GM18858 (cell line): Measurements from ENCODE around the gene SWAP70.

Experiments
- ATAC-seq: cut with Tn5 transposase; IDR thresholded peaks from one replicate; pipeline ENCODE4 v1.9.1; 2021; ENCODE audit not compliant: unreplicated experiment

The SWAP70 gene

GRCh38 chr11:9748361-9748970 is 84.6 kb downstream of the SWAP70 start:
- peak; percentile 31 for ATAC-seq

GRCh38 chr11:9750551-9750950 is 86.7 kb downstream of the SWAP70 start:
- ATAC-seq = no peak

- ATAC-seq = no peak
Measured at GRCh38 chr11:9752091-9752490, 88.2 kb downstream of the SWAP70 start.

GRCh38 chr11:9753021-9753420 is 89.1 kb downstream of the SWAP70 start:
- ATAC-seq = no peak

GRCh38 chr11:9754010-9754471 is 90.2 kb downstream of the SWAP70 start:
- ATAC-seq = no peak

- no peak for ATAC-seq
Measured at GRCh38 chr11:9755561-9756185, 91.8 kb downstream of the SWAP70 start.

GRCh38 chr11:9756461-9756860 is 92.6 kb downstream of the SWAP70 start:
- no peak for ATAC-seq

GRCh38 chr11:9756878-9757277 is 93.0 kb downstream of the SWAP70 start:
- no peak for ATAC-seq

DNA sequence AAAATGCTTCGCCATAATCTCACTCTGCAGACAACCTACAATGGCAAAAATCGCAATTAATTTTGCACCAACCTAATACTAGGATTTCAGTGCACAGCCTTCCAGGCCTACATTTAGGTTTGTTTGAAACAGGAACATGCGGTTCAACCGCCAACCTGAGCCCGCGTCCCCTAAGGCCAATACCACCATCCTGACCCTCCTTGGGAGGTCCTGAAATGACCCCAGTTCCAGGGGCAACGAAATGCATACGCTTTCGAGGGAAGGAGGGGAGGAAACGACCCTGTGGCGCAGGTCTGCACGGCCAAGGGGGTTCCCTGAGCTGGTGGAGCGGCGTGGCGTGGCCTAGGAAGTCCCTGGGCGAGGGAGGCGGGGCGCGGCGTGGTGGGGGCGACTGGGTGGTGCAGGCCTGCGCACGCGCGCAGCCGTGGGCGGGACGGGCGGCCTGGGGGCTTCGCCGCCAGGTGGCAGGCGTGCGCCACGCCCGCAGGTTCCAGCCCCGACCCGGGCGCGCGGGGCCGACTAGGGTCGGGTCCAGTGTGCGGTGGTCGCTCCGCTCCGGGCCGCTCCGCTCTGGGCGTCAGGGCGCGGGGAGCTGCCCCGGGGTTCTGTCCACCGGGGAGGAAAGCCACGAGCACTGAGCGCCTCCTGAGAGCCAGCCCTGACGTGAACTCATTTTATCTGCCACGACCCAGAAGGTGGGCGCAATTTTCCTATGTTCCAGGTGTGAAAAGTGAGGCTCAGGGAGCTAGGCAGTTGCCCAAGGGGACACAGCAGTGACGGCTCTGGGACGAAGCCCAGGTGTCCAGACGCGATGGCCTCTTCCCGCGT is 94.1 kb downstream of the SWAP70 start:
- peak; percentile 33 for ATAC-seq

DNA sequence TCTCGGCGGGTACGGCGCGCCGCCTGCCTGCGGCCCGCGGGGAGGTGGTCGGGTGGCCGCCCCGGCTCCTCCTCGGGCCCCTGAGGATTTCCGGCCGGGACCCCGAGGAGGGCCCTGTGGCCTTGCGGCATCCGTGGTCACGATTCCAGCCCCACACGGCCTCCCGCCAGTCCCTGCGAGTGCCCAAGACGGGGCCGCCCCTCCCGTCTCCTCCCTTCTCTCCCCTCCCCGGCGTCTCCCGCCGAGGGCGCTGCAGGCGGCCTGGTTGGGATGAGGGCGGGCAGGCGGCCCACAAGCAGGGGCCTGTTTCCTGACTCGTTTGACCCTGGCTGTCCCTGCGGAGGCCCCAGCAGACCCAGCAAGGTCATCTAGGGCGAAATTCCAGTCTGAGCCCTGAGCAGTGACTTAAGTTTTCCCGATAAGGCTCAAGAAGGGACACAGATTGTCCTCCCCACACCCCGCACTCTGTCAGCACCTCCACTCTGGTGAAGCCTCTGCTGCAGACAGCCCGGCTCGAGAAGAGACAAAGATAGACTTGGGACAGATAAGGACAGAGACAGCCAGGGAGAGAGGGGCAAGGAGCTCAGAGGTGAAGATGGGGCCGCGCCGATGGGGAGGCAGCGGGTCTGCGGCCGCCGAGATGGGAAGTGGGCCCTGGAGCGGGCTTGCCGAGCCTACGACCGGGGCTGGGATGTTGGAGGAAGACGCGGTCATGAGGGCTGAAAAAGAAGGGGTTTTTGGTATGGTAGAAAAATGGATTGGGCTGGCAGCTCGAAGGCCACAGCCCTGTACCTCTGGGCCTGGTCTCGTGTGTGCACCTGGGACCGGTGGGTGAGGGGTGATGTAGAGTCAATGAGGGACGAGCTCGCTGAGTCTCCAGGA is 95.0 kb downstream of the SWAP70 start:
- peak; percentile 3 for ATAC-seq

DNA sequence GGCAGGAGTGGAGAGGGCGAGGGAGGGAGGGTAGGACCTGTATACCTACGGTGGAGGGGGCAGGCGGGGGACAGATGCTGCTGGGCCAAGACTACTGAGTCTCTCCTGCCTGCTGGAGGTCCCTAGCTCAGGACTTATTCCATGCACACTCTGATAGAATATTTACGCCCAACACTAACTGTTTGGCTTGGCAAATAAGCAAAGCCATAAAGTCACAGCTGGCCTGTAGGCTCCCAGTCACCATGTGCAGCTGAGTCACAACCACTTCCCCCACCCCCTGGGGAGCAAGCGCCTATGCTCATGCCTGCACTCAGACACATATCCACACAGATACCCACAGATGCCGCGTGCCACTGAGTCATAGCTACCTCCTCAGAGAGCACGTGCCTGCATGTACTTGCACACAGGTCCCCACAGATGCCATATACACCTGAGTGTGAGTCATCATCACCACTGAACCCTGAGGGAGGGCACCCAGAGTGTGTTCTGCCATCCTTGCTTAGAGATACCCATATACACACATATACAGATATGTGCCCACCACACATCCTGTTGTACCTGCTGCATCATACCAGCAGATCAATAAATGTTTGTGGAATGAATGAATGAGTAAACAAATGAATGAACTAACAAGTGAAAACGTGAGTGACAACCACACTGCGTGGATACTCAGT is 95.8 kb downstream of the SWAP70 start:
- ATAC-seq = peak; percentile 41

DNA sequence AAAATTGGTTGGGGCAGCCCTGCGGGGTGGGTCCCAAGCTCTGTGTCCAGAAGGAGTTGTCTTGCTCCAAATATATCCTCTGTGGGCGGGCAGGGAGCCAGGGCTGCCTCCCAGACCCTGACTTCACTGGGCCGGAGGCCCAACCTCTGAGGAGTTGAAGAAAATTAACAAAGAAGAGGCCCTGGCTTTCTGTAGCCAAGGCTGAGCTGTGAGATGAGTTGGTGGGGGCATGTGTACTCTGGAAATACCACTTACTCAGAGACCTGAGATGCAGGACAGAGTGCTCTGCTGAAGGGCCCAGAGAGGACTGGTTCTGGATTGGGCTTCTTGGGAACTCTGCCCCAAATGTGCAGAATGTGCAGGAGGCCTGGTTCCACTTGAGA is 96.3 kb downstream of the SWAP70 start:
- ATAC-seq = no peak

GRCh38 chr11:9761441-9761945 is 97.6 kb downstream of the SWAP70 start:
- no peak for ATAC-seq

GRCh38 chr11:9762531-9762930 is 98.7 kb downstream of the SWAP70 start:
- no peak for ATAC-seq

GRCh38 chr11:9763301-9763700 is 99.4 kb downstream of the SWAP70 start:
- no peak for ATAC-seq

- ATAC-seq = no peak
Measured at GRCh38 chr11:9765320-9766101, 101.6 kb downstream of the SWAP70 start.

GRCh38 chr11:9769621-9770020 is 105.7 kb downstream of the SWAP70 start:
- ATAC-seq = no peak

DNA sequence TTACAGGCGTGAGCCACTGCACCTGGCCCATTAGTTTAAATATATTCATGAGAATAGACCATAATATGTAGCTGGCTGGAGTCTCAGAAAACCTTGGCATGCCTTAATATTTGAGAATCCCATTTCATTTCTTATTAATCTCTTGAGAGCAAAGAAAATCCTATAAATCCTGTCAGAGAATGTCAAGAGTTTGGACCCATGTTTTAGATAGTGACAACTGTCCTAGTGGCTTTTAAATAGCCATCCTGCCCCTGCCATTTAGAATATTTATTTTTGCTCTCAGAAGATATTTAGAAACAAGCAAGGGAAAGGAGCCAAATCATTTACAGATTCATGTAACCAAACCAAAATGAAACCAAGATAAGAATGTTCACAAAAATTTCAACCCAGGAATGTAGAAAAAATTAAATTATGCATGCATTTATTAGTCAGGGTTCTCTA is 107.2 kb downstream of the SWAP70 start:
- ATAC-seq = no peak

GRCh38 chr11:9772218-9772617 is 108.3 kb downstream of the SWAP70 start:
- ATAC-seq = no peak
